ENCODE results near the gene ZSCAN2. TPM values are rescaled to one million over a fixed set of nuclear protein-coding genes. Genes with fewer than 3 reads are reported as not detected.

The ZSCAN2 gene
- total RNA-seq, 1 donor from 2014 or later, result 4.6 TPM

DNA sequence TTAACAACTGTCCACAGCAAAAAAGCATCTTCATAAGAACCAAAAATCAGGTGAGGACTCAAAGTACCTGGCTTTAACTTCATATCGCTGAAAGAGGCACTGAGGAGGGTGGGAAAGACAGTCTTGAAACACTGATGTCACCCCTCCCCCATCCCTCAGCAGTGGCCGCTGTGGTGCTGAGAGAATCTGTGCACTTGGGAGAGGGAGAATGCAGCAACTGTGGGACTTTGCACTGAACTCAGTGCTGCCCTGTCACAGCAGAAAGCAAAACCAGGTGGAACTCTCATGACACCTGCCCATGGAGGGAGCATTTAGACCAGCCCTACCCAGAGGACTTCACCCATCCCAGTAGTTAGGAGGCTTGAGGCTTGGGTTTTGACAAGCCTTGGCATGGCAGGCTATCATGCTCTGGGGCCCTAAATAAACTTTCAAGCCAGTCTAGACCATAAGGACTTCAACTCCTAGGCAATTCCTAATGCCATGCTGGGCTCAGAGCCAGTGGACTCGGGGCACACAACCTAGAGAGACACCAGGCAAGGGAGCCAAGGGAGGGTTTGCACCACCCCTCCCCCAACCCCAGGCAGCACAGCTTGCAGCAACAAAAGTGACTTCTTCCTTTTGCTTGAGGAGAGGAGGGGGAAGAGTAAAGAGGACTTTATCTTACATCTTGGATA lies 6.1 kb upstream of the ZSCAN2 start:
- no peak for DNase-seq (ENCODE audit: low spot score)
- intact Hi-C loops (cut with DNase I), result loop anchor here (5.0 kb wide), 1 partner anchor 338 kb away; no protein-coding TSS in a partner anchor

DNA sequence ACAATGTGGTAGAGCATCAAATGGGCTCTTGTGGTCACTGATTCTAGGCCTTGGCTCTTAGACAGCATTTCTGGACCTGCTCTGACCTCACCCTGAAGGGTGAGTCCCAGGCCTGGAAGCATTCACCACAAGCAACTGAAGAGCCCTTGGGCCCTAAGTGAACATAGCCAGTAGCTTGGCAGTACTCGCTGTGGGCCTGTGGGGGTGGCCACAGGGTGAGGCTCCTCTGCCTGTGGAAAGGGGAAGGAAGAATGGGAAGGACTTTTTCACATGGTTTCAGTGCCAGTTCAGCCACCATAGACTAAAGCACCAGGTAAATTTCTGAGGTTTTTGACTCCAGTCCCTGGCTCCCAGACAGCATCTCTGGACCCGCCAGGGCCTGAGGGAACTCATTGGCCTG lies 5.1 kb upstream of the ZSCAN2 start:
- intact Hi-C loops (cut with DNase I), result loop anchor here (5.0 kb wide), 1 partner anchor 337 kb away; no protein-coding TSS in a partner anchor
- no peak for DNase-seq (ENCODE audit: low spot score)

DNA sequence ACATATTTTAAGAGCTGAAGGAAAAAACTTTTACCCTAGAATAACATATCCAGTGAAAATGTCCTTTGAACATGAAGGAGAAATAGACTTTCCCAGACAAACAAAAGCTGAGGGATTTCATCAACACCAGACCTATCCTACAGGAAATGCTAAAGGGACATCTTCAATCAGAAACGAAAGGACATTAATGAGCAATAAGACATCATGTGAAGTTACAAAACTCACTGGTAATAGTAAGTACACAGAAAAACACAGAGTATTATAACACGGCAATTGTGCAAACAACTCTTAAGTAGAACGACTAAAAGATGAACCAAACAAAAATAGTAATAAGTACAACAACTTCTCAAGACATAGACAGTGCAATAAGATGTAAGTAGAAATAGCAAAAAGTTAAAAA lies 3.5 kb upstream of the ZSCAN2 start:
- intact Hi-C loops (cut with DNase I), result loop anchor here (5.0 kb wide), 1 partner anchor 335 kb away; no protein-coding TSS in a partner anchor
- no peak for DNase-seq (ENCODE audit: low spot score)

DNA sequence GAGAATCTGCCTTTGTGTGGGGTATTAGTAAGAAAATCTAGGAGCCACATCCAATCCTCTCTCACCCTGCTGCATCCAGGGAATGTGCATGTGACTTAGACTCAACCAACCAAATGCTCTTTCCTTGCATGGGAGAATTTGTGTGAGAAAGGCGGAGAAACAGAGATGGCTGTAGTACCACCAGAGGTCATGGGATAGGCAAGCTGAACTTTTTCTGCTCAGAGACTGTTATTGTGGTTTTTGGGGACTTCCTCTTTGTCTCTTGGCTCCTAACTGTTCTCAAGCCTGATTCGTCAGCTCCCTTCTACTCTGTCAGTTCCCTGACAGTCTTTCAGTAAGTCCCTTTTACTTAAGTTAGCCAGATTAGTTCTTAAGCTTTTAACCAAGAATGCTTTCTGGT lies 2.6 kb upstream of the ZSCAN2 start:
- intact Hi-C loops (cut with DNase I), result loop anchor here (5.0 kb wide), 1 partner anchor 334 kb away; no protein-coding TSS in a partner anchor
- DNase-seq (ENCODE audit: low spot score), result no peak

DNA sequence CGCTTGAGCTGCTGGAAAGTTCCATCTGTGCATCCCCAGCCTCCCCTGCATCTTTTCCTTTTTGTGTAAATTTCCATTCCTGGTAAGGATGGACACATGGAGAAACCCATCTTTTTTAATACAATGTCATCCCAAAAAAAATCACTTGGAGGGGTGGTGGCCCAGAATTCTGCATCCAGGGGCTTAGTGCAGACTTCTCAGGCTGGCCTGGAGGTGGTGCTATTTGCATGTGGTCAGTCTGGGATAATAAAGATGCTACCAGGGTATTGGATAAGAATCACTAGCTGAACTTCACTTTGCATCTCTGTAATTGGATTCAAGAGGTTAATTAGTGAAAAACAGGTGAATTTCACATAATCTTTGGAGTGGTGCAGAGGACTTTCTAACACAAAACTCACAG lies 1.8 kb upstream of the ZSCAN2 start:
- no peak for DNase-seq (ENCODE audit: low spot score)
- intact Hi-C loops (cut with DNase I), result loop anchor here (5.0 kb wide), 1 partner anchor 333 kb away; no protein-coding TSS in a partner anchor

DNA sequence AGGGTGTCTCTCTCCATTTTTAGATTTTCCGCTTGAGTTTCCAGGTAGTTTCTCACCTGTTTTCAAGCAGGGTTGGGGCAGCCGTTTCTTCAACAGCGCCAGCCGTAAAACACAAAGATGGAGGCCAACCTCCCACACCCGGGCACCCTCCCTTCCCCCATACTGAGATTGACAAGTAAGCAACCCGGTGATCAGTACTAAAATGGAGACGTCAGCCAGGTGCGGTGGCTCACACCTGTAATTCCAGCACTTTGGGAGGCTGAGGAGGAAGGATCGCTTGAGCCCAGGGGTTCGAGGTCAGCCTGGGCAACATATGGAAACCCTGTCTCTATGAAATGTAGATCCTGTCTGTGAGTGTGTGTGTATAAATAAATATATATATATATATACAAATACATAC lies 903 bp upstream of the ZSCAN2 start:
- DNase-seq (ENCODE audit: low spot score), result no peak
- intact Hi-C loops (cut with DNase I), result loop anchor here (2.0 to 5.0 kb wide), 4 partner anchors 31 to 332 kb away; partner anchors contain the start of genes ALPK3 and WDR73

DNA sequence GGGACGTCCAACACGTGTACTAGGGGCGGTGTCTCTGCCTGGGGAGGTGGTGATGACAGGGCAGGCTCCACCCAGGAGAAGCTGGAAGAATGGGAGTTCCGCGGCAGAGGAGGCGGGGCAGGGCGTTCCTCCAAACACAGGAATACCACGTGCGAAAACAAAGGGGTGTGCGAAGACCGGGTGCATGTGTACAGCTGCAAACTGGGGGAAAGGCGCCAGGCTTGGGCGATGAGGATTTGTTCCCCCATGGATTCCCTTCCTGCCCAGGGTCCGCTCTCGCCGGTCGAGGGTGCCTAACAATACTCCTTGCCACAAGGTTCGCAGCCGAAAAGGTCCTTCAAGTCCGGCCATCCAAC lies 500 bp upstream of the ZSCAN2 start:
- peak; percentile 90 for DNase-seq (ENCODE audit: low spot score)
- intact Hi-C loops (cut with DNase I), result loop anchor here (2.0 to 5.0 kb wide), 3 partner anchors 30 to 217 kb away; partner anchors contain the start of genes ALPK3 and WDR73

DNA sequence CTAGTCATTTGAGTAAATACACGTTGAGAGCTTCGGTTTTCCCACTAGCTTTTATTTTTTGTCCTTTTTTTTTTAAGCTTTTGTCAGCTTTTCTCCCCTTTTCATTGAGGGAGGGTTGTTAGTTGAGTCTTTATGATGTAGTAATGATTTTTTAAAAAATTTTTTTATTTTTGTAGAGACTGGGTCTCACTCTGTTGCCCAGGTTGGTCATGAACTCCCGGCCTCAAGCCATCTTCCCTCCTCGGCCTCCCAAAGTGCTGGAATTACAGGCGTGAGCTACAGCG lies 688 bp downstream of the ZSCAN2 start:
- no peak for DNase-seq (ENCODE audit: low spot score)
- intact Hi-C loops (cut with DNase I), result loop anchor here (2.0 to 5.0 kb wide), 3 partner anchors 29 to 216 kb away; partner anchors contain the start of genes ALPK3 and WDR73

DNA sequence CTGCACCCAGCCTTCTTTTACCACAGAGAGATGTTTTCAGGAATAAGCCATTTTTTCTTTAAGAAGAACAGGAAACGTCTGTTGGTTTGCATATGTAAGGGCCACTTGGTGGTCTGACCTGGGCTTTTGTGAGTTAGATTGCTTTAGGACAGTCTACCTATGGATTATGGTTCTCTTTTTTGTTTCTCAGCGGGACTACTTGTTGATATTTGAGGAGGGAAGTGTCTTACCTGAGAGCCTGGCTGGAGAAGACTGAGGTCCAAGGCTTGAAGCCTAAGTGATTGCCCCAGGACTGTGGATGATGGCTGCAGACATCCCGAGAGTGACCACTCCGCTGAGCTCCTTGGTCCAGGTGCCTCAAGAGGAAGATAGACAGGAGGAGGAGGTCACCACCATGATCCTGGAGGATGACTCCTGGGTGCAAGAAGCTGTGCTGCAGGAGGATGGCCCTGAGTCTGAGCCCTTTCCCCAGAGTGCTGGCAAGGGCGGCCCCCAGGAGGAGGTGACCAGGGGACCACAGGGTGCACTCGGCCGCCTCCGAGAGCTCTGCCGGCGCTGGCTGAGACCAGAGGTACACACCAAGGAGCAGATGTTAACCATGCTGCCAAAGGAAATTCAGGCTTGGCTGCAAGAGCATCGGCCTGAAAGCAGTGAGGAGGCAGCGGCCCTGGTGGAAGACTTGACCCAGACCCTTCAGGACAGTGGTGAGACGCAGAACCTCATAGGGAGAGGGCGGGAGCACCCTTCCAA lies 3.0 kb downstream of the ZSCAN2 start:
- intact Hi-C loops (cut with DNase I), result loop anchor here (5.0 kb wide), 1 partner anchor 213 kb away; the partner anchor contains the start of gene ALPK3
- DNase-seq (ENCODE audit: low spot score), result no peak

DNA sequence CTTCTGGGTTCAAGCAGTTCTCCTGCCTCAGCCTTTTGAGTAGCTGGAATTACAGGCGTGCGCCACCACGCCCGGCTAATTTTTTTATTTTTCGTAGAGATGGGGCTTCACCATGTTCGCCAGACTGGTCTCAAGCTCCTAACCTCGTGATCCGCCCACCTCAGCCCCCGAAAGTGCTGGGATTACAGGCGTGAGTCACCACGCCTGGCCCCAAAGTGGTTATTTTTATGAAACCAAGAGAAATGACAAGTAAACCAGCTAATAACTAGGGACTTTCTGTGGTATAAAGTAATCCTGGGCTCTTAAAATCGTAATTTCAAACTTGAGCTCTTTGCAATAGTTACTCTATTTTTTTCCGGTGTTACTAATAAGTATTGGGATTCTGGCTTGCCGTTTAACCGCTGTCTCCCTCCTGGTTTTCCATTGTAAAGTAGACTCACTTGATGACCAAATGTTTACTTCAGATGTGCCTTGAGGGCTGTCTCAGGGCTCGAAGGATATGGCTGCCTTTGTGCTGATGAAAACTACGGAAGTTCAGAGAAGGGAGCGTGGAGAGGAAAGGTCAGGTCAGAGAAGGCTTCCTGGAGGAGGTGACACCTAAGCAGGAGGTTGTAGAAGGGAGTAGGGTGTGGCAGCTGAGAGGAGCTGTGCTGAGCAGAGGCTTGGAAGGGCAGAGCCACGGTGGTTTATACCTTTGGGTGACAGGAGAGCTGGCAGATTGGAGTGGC lies 4.2 kb downstream of the ZSCAN2 start:
- intact Hi-C loops (cut with DNase I), result loop anchor here (5.0 kb wide), 1 partner anchor 212 kb away; the partner anchor contains the start of gene ALPK3
- DNase-seq (ENCODE audit: low spot score), result peak; percentile 55

DNA sequence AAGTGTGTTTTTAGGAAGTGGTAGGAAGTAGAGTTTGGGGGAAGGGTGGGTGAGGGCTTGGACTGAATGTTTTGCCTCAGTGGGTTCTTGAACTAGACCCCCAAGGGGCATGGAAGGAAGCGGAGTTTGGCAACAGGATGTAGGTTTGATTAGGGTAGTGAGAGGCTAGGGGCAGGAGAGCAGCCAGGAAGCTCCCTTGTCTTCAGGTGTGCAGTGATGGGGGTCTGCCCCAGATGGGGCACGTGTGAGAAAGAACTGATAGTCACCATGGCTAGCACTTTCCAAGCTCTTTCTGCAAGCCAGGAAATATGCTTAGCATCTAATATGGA lies 4.7 kb downstream of the ZSCAN2 start:
- DNase-seq (ENCODE audit: low spot score), result no peak
- intact Hi-C loops (cut with DNase I), result no loop called here

DNA sequence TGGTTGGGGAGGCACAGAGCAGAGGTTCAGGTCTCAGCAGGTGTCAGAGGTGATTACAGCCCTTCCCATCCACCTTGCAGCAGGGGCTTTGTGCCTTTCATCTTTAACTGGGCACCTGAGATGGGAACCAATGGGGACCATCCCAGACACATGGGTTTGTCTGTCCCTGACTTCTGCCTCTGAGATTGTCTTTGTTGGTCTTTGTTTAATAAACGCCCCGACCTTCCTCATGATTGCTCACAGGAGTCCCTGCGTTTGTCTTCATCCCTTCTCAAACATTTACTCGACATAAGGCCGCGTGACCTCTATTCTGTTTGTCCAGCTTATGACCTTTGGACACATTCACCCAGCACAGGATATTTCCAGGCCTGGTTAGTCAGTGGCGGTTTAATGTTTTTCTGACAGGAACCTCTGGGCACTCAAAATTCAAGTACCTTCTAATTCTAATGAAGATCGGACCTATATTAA lies 5.9 kb downstream of the ZSCAN2 start:
- intact Hi-C loops (cut with DNase I), result no loop called here
- DNase-seq (ENCODE audit: low spot score), result peak; percentile 36

DNA sequence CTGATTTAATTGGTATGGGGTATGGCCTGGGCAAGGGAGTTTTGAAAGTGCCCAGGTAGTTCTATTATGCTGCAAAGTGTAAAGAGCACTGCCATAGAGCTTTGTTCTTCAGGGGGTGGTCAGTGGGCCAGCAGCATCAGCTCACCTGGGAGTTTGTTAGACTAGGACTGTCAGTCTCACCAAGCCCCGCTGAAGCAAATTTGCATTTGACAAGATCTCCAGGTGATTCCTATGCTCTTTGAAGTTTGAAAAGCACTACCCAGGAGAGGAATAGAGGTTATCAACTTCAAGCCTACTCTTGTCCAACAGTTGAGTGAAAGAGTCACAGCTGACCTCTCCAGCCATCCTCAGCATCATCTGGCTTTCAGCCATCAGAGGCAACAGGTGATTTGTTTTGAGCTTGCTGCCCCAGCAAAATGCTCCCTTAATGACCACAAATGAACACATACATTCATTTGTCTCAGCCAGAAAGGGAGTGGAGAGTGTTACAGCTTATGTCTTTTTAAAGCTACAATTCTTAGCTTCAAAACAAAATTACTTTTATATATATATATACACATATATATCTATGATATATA lies 8.0 kb downstream of the ZSCAN2 start:
- intact Hi-C loops (cut with DNase I), result no loop called here

DNA sequence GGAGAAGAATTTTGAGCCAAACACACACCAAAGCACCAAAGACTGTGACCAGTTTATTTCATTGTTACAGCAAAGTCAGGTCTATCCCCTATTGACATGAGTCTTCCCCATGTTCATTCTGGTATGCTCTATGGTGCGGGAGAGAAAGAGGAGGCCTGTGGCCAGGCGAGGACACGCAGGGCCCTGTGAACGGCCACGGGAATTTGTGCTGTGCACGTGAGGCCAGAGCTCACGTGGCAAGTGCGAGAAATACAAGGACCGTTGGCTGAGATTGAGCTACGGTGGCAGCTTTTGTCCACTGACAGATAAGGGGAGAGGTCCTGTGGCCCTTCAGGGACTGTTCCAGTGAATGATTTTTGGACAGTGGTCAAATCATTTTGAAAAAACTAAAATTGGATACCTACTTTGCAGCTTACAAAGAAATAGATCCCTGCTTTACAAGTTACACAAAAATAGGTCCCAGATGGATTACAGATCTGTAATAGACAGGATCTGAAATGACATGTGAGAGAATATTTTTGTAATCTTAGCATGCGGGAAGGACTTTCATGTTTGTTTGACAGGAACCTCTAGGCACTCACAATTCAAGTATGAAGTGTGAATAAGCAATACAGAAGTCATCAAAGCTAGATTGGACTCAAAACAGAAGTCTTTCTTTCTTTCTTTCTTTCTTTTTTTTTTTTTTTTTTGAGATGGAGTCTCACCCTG lies 9.2 kb downstream of the ZSCAN2 start:
- intact Hi-C loops (cut with DNase I), result no loop called here

More for the DNA sequence above, 8.0 kb downstream of the ZSCAN2 start:
- DNase-seq (ENCODE audit: low spot score), result peak; percentile 19

DNA sequence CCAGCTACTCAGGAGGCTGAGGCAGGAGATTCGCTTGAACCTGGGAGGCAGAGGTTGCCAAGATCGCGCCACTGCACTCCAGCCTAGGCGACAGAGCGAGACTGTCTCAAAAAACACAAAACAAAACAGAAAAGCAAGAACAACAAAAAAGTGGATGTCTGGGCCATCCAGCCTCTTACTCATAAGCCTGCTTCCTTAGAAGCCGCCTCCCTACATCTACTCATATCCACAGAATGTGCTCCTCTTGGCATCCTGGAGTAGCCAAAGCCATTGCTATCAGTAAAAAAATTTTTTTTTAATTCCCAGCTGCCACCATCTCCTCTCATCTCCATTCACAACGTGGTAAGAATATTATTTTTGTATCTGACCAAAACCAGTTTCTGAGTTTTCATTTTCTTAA lies 10.8 kb downstream of the ZSCAN2 start:
- no peak for DNase-seq (ENCODE audit: low spot score)
- intact Hi-C loops (cut with DNase I), result no loop called here

More for the DNA sequence above, 9.2 kb downstream of the ZSCAN2 start:
- DNase-seq (ENCODE audit: low spot score), result peak; percentile 61

DNA sequence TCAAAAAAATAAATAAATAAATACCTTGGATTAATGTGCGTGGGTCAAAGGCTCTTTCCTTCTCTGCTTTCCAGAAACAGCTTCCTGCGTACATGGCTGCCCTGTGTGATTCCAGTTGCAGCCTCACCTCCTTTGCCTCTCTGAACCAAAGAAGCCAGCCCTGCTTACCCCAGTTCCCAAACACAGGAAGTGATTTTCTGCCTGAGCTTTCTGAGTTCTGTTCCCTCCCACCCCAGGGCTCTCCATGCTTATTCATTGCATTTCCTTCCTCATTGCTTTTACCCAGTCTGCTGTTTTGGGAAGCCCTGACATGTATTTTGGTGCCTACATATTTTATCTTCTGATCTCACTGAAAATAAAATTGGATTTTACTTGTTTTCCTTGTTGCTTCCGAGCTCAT lies 15.4 kb downstream of the ZSCAN2 start:
- DNase-seq (ENCODE audit: low spot score), result peak; percentile 33
- intact Hi-C loops (cut with DNase I), result no loop called here

DNA sequence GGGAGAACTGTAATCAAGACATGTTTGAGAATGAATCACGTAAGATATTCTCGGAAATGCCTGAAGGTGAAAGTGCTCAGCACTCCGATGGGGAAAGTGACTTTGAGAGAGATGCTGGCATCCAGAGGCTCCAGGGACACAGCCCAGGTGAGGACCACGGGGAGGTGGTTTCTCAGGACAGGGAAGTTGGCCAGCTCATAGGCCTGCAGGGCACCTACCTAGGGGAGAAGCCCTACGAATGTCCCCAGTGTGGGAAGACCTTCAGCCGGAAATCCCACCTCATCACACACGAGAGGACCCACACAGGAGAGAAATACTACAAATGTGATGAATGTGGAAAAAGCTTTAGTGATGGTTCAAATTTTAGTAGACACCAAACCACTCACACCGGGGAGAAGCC lies 19.8 kb downstream of the ZSCAN2 start:
- peak; percentile 24 for DNase-seq (ENCODE audit: low spot score)
- intact Hi-C loops (cut with DNase I), result no loop called here

DNA sequence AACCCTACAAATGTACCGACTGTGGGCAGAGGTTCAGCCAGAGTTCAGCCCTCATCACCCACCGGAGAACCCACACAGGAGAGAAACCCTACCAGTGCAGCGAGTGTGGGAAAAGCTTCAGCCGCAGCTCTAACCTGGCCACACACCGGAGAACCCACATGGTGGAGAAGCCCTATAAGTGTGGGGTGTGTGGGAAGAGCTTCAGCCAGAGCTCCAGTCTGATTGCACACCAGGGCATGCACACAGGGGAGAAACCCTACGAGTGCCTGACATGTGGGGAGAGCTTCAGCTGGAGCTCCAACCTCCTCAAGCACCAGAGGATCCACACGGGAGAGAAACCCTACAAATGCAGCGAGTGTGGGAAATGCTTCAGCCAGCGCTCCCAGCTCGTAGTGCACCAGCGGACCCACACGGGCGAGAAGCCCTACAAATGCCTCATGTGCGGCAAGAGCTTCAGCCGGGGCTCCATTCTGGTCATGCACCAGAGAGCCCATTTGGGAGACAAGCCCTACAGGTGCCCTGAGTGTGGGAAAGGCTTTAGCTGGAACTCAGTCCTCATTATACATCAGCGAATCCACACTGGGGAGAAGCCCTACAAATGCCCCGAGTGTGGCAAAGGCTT lies 20.7 kb downstream of the ZSCAN2 start:
- peak; percentile 46 for DNase-seq (ENCODE audit: low spot score)
- intact Hi-C loops (cut with DNase I), result no loop called here

DNA sequence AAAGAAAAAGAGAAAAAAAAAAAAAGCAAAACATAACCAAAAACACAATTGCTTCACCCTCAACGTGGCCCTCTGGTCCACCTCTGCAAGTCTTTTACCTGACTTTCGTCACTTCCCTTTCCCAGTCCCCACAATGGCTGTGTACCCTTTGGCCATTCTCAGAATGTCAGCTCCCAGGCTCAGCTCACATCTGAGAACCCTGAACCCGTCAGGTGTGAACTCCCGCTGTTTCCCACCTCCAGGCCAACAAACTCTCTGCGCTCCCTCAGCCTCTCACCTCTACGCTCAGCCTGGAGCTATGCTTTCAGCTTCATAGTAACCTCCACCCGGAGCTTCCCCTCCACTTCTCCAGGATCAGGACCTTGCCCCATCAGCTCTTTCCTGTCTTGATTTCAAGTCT lies 23.6 kb downstream of the ZSCAN2 start:
- DNase-seq (ENCODE audit: low spot score), result no peak
- intact Hi-C loops (cut with DNase I), result no loop called here
